Body of pancreas (tissue), 4 donors: ENCODE results near the gene WDR18. TPM values are rescaled to one million over a fixed set of nuclear protein-coding genes. Genes with fewer than 3 reads are reported as not detected.

Experiments
- ATAC-seq: fragments of 150-250 bp; one replicate; pipeline ENCODE4 v1.9.1; 2016
- DNase-seq, 4 donors: peaks; one replicate each; pipeline ENCODE4 v3.0.0-alpha.2; 2019
- H3K27ac ChIP-seq, 4 donors: fragments of 200-600 bp; sonication (generic); 1 replicate in 3 of 4; 2 replicates in 1 of 4; pipeline versions ENCODE4 v1.5.1 to v1.6.1; 2016 to 2019; ENCODE audit warnings: mild to moderate bottlenecking in 1 of 4, mixed read lengths in 1 of 4, moderate library complexity in 1 of 4
- H3K27me3 ChIP-seq, 2 donors: fragments of 200-600 bp; sonication (generic); one replicate each; pipeline ENCODE4 v1.6.0; 2016; ENCODE audit warnings: mild to moderate bottlenecking in 1 of 2
- H3K36me3 ChIP-seq, 2 donors: fragments of 200-600 bp; sonication (generic); replicated peaks in 1 of 2; 2 replicates each; pipeline ENCODE4 v1.5.1; 2016; ENCODE audit warnings: low read depth in 2 of 2; ENCODE audit not compliant: insufficient read depth in 1 of 2
- H3K4me1 ChIP-seq: fragments of 200-600 bp; sonication (generic); one replicate; pipeline ENCODE4 v1.6.0; 2016
- H3K4me3 ChIP-seq, 2 donors: fragments of 200-600 bp; sonication (generic); 1 replicate in 1 of 2; 2 replicates in 1 of 2; pipeline ENCODE4 v1.5.1; 2016 to 2019
- H3K9me3 ChIP-seq, 3 donors: fragments of 200-600 bp; sonication (generic); 1 replicate in 2 of 3; 2 replicates in 1 of 3; pipeline ENCODE4 v1.5.1; 2016
- POLR2A ChIP-seq, 3 donors: fragments of 450-650 bp; IDR thresholded peaks; one replicate each; pipeline ENCODE4 v1.6.1; 2016; ENCODE audit warnings: antibody characterized with exemption in 3 of 3, mild to moderate bottlenecking in 2 of 3
- WGBS, 2 donors: methylation state at CpG; one replicate each; pipeline ENCODE4 v1.1.5; 2017; 5-methylcytosine and 5-hydroxymethylcytosine counted together
- intact Hi-C: fragments of 100-400 bp; cut with DNase I; formaldehyde crosslinking; loops from one replicate; pipeline ENCODE4 v1.15.1; 2023
- total RNA-seq, 2 donors: library from RNA; depleted of rRNA; stranded (reverse); fragments of >200 nt; gene quantifications; one replicate each; pipeline ENCODE4 v1.1.0, GENCODE V29; 2016
- TF ChIP-seq, protein P1 (sequence below), 7 experiments: fragments of 450-650 bp in 4 of 7; fragments of 200-600 bp in 3 of 7; sonication (generic) in 3 of 7; IDR thresholded peaks; one replicate each; pipeline ENCODE4 v1.5.1; 2016 to 2019; ENCODE audit warnings: antibody characterized with exemption in 7 of 7

WDR18 gene
- total RNA-seq, 2 donors from 2014 or later: 15.3 to 53.1 TPM

DNA sequence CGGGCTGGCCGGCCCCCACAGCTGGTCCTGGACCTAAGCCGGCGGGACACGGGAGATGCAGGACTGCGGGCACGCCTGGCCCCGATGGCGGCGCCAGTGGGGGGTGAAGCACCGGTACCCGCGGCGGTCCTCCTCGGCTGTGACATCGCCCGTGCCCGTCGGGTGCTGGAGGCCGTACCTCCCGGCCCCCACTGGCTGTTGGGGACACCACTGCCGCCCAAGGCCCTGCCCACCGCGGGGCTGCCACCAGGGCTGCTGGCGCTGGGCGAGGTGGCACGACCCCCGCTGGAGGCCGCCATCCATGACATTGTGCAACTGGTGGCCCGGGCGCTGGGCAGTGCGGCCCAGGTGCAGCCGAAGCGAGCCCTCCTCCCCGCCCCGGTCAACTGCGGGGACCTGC, 19.1 kb downstream of the WDR18 start:
- H3K27ac ChIP-seq: no peak overlapping the region
- DNase-seq (no peak), ATAC-seq (no peak)
- intact Hi-C loops: no loop called here
- H3K9me3 ChIP-seq: no peaks in the 10 kb centered on the region
- peaks cover 0 to 20% of the 10 kb centered on the region in 2 donors for H3K27me3 ChIP-seq
- TF ChIP-seq, protein P1, sequence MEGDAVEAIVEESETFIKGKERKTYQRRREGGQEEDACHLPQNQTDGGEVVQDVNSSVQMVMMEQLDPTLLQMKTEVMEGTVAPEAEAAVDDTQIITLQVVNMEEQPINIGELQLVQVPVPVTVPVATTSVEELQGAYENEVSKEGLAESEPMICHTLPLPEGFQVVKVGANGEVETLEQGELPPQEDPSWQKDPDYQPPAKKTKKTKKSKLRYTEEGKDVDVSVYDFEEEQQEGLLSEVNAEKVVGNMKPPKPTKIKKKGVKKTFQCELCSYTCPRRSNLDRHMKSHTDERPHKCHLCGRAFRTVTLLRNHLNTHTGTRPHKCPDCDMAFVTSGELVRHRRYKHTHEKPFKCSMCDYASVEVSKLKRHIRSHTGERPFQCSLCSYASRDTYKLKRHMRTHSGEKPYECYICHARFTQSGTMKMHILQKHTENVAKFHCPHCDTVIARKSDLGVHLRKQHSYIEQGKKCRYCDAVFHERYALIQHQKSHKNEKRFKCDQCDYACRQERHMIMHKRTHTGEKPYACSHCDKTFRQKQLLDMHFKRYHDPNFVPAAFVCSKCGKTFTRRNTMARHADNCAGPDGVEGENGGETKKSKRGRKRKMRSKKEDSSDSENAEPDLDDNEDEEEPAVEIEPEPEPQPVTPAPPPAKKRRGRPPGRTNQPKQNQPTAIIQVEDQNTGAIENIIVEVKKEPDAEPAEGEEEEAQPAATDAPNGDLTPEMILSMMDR (IDR thresholded peaks at IDR 0.05): no peak
- no peak for TF ChIP-seq POLR2A (IDR thresholded peaks at IDR 0.05)
- H3K36me3 ChIP-seq: no peaks in the 10 kb centered on the region
- no peak overlapping the region for H3K4me3 ChIP-seq
- WGBS, 2 donors: 79 to 82% methylated on average over 24 to 29 of the region's 37 CpGs
- peaks cover 14% of the 10 kb centered on the region for H3K4me1 ChIP-seq

DNA sequence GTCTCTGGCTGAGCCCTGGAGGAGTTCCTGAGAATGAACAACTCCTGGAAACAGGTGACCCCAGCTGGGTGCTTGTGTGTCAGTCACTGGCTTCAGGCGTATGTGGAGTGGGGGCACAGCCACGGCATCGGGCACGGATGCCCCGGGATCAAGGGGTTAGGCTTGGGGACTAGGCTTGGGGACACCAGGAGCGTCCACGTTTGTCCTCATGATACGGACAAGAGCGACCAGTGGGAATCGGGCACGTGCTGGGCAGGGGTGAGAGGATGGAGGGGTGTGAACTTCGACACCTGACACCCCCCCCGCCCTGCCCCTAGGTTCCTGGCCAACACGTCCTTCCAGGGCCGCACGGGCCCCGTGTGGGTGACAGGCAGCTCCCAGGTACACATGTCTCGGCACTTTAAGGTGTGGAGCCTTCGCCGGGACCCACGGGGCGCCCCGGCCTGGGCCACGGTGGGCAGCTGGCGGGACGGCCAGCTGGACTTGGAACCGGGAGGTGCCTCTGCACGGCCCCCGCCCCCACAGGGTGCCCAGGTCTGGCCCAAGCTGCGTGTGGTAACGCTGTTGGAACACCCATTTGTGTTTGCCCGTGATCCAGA, 20.2 kb downstream of the WDR18 start:
- H3K36me3 ChIP-seq: no peaks in the 10 kb centered on the region
- DNase-seq: no peak
- no peak overlapping the region for H3K27ac ChIP-seq
- H3K9me3 ChIP-seq: no peaks in the 10 kb centered on the region
- H3K4me3 ChIP-seq: no peak overlapping the region
- no peak for ATAC-seq
- peaks cover 14% of the 10 kb centered on the region for H3K4me1 ChIP-seq
- H3K27me3 ChIP-seq: peaks cover 0 to 13% of the 10 kb centered on the region in 2 donors
- TF ChIP-seq, protein P1 (IDR thresholded peaks at IDR 0.05): no peak
- TF ChIP-seq POLR2A (IDR thresholded peaks at IDR 0.05): no peak
- intact Hi-C loops: no loop called here
- 48 to 64% methylated on average over 17 to 32 of the region's 32 CpGs for WGBS, 2 donors

DNA sequence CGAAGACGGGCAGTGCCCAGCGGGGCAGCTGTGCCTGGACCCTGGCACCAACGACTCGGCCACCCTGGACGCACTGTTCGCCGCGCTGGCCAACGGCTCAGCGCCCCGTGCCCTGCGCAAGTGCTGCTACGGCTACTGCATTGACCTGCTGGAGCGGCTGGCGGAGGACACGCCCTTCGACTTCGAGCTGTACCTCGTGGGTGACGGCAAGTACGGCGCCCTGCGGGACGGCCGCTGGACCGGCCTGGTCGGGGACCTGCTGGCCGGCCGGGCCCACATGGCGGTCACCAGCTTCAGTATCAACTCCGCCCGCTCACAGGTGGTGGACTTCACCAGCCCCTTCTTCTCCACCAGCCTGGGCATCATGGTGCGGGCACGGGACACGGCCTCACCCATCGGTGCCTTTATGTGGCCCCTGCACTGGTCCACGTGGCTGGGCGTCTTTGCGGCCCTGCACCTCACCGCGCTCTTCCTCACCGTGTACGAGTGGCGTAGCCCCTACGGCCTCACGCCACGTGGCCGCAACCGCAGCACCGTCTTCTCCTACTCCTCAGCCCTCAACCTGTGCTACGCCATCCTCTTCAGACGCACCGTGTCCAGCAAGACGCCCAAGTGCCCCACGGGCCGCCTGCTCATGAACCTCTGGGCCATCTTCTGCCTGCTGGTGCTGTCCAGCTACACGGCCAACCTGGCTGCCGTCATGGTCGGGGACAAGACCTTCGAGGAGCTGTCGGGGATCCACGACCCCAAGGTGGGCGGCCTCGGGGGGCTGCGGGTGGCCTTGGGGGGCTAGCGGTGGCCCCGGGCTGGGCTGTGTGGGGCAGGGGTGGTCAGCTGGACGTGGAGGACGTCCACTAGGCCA, 20.9 kb downstream of the WDR18 start:
- intact Hi-C loops: no loop called here
- Histone ChIP-seq H3K9me3 (no peaks in the 10 kb centered on the region), H3K4me1 (peaks cover 14% of the 10 kb centered on the region), H3K27ac (no peak overlapping the region), H3K4me3 (no peak overlapping the region), H3K27me3 (peaks cover 0 to 11% of the 10 kb centered on the region in 2 donors), H3K36me3 (peaks cover under 1 to 3% of the 10 kb centered on the region in 2 donors)
- TF ChIP-seq, protein P1 (IDR thresholded peaks at IDR 0.05): no peak
- no peak for TF ChIP-seq POLR2A (IDR thresholded peaks at IDR 0.05)
- 88 to 93% methylated on average over 29 to 70 of the region's 70 CpGs for WGBS, 2 donors
- DNase-seq: no peak
- ATAC-seq: no peak

DNA sequence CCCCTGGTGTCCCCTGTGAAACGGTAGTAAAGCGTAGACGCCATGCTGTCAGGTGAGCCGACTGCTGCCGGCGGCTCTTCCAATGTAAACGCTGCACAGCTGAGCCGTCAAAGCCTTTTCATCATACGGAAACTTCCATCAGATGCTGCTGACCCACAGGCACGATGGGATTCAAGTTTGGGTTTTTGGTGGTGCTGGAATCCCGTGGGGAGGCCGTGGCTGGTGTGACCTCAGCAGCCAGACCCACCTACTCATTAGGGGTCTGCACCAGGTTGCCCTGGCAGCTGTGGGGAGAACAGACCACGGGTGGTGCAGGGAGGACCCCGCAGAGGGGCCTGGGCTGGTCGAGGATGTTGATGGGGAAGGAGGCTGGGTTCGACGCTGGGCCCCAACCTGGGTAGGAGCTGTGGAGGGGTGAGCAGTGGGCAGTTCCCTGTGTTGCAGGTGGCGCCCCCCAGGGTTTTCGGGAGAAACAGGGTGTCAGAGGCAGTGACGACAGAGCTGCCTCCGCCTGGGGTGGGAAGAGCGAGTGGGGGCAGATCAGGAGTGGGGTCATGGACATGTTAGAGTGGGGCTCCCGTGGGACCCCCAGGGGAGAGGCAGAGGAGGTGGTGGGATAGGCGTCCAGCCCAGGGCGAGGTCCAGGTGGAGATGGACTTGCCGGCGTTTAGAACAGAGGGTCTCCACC, 22.7 kb downstream of the WDR18 start:
- intact Hi-C loops: no loop called here
- peaks cover 5 to 15% of the 10 kb centered on the region in 2 donors for H3K36me3 ChIP-seq
- DNase-seq (no peak), ATAC-seq (no peak)
- no peak for TF ChIP-seq POLR2A (IDR thresholded peaks at IDR 0.05)
- TF ChIP-seq, protein P1 (IDR thresholded peaks at IDR 0.05): no peak
- H3K9me3 ChIP-seq: no peaks in the 10 kb centered on the region
- H3K27me3 ChIP-seq: peaks cover 0 to 4% of the 10 kb centered on the region in 2 donors
- H3K27ac ChIP-seq: no peak overlapping the region
- no peak overlapping the region for H3K4me3 ChIP-seq
- WGBS, 2 donors: 63 to 64% methylated on average over 13 to 27 of the region's 27 CpGs
- H3K4me1 ChIP-seq: peaks cover under 1% of the 10 kb centered on the region
